H1 (cell line): ENCODE measurements around the gene ERAP2.

Source experiments
- CBX8 ChIP-seq: fragments of 300-800, 300-1000 bp; sonication (generic); IDR thresholded peaks from 2 replicates; pipeline ENCODE4 v1.7.1; 2016; ENCODE audit warnings: low read depth, low read length, borderline replicate concordance
- CHD2 ChIP-seq: IDR thresholded peaks from 2 replicates; pipeline ENCODE4 v1.6.1; 2012; ENCODE audit warnings: low read length, improper control_type of control experiment
- CTCF ChIP-seq, 3 experiments: IDR thresholded peaks; 1 replicate in 2 of 3; 2 replicates in 1 of 3; pipeline versions ENCODE4 v1.5.1 to v1.6.1; 2011; ENCODE audit warnings: low read length in 3 of 3, mild to moderate bottlenecking in 3 of 3, inconsistent platforms in 2 of 3, low read depth in 1 of 3, moderate library complexity in 1 of 3; ENCODE audit not compliant: insufficient read depth in 1 of 3; ENCODE audit errors: control extremely low read depth in 1 of 3
- EZH2 ChIP-seq: fragments of 200-600 bp; sonication (generic); IDR thresholded peaks from 2 replicates; pipeline ENCODE4 v1.7.1; 2012; ENCODE audit warnings: low read depth, mild to moderate bottlenecking, moderate library complexity, low read length, inconsistent platforms; ENCODE audit not compliant: severe bottlenecking
- KDM1A ChIP-seq: fragments of 200-600, 300-600 bp; sonication (generic); IDR thresholded peaks from 2 replicates; pipeline ENCODE4 v1.7.1; 2016; ENCODE audit warnings: mild to moderate bottlenecking, low read length, borderline replicate concordance
- KDM5A ChIP-seq: fragments of 200-600 bp; IDR thresholded peaks from 2 replicates; pipeline ENCODE4 v1.7.1; 2012; ENCODE audit warnings: mild to moderate bottlenecking, low read length, inconsistent platforms, mixed read lengths
- PHF8 ChIP-seq: fragments of 200-600 bp; sonication (generic); conservative IDR thresholded peaks from 2 replicates; pipeline ENCODE4 v1.7.1; 2012; ENCODE audit warnings: low read depth, mild to moderate bottlenecking, inconsistent platforms, low read length, moderate library complexity
- POLR2A ChIP-seq, 2 experiments: IDR thresholded peaks; 1 replicate in 1 of 2; 2 replicates in 1 of 2; pipeline ENCODE4 v1.6.1; 2011; ENCODE audit warnings: low read depth in 2 of 2, low read length in 2 of 2, mild to moderate bottlenecking in 2 of 2; ENCODE audit errors: control extremely low read depth in 1 of 2
- POLR2AphosphoS5 ChIP-seq: IDR thresholded peaks from 2 replicates; pipeline ENCODE4 v1.6.1; 2011; ENCODE audit warnings: low read depth, low read length
- RNF2 ChIP-seq: fragments of 200-900, 300-1000 bp; sonication (generic); IDR thresholded peaks from 2 replicates; pipeline ENCODE4 v1.7.1; 2016; ENCODE audit warnings: borderline replicate concordance, low read depth, mild to moderate bottlenecking, antibody characterized with exemption, low read length; ENCODE audit not compliant: poor library complexity, severe bottlenecking; ENCODE audit errors: missing control alignments
- SRF ChIP-seq: IDR thresholded peaks from 2 replicates; pipeline ENCODE4 v1.6.1; 2011; ENCODE audit warnings: mild to moderate bottlenecking, low read depth, low read length, moderate library complexity
- YY1 ChIP-seq: IDR thresholded peaks from 2 replicates; pipeline ENCODE4 v1.6.1; 2011; ENCODE audit warnings: low read depth, mild to moderate bottlenecking, low read length

GRCh38 chr5:96913233-96913632 lies 36.9 kb downstream of the ERAP2 start:
- TF ChIP-seq KDM1A (no peak), POLR2AphosphoS5 (no peak), KDM5A (no peak), CTCF (IDR thresholded peaks at IDR 0.05; ENCODE audit: control extremely low read depth in 1 of 3, insufficient read depth in 1 of 3, low read depth in 1 of 3, low read length in 3 of 3) (no peak), CBX8 (no peak), EZH2 (no peak), CHD2 (no peak), RNF2 (no peak), SRF (no peak), POLR2A (IDR thresholded peaks at IDR 0.05; ENCODE audit: control extremely low read depth in 1 of 2, low read depth in 2 of 2, low read length in 2 of 2) (no peak), PHF8 (no peak), YY1 (no peak)
